Hematopoietic multipotent progenitor cell treated with erythropoietin and hydrocortisone succinate and interleukin-3 and kit ligand, for 17 days (in vitro differentiated cells): ENCODE results near the gene PHKG2.

Experiments
- DNase-seq: peaks from one replicate; pipeline ENCODE4 v3.0.0-alpha.2; 2015; ENCODE audit warnings: low spot score

Gene PHKG2

DNA sequence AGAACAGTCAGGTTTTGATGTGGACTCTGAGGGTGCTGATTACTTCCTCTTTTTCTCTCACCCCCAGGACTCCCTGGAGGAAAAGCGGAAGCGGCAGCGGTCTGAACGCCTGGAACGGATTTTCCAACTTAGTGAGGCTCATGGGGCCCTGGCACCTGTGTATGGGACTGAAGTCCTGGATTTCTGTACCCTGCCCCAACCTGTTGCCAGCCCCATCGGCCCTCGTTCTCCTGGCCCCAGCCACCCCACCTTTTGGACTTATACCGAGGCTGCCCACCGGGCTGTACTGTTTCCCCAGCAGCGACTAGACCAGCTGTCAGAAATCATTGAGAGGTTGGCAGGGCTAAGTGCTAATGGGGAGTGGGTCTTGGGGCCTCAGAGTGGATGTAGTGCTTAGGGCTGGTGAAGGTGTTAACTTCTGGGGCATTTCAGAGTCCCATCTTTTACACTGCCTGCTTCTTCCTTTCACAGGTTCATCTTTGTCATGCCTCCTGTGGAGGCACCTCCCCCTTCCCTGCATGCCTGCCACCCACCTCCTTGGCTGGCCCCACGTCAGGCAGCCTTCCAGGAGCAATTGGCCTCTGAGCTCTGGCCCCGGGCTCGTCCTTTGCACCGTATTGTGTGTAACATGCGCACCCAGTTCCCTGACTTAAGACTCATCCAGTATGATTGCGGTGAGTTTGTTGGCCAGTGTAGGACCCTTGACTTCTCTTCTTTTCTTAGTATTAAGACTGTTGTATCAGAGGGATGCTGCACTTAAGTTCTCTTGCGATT is 19.1 kb upstream of the PHKG2 start:
- no peak for DNase-seq

DNA sequence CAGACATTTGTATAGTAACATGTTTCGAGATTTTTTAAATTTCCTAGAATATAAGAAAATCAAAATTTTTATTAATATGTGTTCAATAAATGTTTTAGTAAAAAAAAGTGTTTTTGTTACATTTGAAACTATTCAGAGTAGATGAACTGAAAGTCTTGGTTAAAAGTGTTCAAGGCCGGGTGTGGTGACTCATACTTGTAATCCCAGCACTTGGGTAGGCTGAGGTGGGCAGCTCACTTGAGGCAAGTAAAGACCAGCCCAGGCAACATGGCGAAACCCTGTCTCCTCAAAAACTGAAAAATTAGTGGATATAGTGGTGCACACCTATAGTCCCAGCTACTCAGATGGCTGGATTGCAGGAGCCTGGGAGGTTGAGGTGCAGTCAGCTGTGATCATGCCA is 16.8 kb upstream of the PHKG2 start:
- no peak for DNase-seq

DNA sequence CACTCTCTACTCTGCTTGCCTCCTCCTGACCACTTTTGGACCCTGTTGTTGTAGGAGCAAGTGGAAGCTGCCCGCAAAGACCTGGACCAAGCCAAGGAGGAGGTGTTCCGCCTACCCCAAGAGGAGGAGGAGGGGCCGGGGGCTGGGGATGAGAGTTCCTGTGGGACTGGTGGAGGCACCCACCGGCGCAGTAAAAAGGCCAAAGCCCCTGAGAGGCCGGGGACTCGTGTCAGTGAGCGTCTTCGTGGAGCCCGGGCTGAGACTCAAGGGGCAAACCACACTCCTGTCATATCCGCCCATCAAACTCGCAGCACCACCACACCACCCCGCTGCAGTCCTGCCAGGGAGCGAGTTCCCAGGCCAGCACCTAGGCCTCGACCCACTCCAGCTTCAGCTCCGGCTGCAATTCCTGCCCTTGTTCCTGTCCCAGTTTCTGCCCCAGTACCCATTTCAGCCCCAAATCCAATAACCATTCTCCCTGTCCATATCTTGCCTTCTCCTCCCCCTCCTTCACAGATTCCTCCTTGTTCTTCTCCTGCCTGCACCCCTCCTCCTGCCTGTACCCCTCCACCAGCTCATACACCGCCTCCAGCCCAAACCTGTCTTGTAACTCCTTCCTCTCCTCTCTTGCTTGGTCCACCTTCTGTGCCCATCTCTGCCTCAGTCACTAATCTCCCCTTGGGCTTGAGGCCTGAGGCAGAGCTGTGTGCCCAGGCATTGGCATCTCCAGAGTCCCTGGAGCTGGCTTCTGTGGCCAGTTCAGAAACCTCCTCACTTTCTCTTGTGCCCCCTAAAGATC is 11.0 kb upstream of the PHKG2 start:
- no peak for DNase-seq

DNA sequence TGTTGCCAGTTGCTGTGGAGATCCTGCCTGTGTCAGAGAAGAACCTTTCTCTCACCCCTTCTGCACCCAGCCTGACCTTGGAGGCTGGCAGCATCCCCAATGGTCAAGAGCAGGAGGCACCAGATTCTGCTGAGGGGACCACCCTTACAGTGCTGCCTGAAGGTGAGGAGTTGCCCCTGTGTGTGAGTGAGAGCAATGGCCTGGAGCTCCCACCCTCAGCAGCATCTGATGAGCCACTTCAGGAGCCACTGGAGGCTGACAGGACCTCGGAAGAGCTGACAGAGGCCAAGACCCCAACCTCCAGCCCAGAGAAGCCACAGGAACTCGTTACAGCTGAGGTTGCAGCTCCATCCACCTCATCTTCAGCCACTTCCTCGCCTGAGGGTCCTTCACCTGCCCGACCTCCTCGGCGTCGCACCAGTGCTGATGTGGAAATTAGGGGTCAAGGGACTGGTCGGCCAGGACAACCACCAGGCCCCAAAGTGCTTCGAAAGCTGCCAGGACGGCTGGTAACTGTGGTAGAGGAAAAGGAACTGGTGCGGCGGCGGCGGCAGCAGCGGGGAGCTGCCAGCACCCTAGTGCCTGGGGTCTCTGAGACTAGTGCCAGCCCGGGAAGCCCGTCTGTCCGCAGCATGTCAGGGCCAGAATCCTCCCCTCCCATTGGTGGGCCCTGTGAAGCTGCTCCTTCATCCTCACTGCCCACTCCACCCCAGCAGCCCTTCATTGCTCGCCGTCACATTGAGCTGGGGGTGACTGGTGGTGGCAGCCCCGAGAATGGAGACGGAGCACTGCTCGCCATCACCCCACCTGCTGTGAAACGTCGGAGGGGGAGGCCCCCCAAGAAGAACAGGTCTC is 10.2 kb upstream of the PHKG2 start:
- no peak for DNase-seq

DNA sequence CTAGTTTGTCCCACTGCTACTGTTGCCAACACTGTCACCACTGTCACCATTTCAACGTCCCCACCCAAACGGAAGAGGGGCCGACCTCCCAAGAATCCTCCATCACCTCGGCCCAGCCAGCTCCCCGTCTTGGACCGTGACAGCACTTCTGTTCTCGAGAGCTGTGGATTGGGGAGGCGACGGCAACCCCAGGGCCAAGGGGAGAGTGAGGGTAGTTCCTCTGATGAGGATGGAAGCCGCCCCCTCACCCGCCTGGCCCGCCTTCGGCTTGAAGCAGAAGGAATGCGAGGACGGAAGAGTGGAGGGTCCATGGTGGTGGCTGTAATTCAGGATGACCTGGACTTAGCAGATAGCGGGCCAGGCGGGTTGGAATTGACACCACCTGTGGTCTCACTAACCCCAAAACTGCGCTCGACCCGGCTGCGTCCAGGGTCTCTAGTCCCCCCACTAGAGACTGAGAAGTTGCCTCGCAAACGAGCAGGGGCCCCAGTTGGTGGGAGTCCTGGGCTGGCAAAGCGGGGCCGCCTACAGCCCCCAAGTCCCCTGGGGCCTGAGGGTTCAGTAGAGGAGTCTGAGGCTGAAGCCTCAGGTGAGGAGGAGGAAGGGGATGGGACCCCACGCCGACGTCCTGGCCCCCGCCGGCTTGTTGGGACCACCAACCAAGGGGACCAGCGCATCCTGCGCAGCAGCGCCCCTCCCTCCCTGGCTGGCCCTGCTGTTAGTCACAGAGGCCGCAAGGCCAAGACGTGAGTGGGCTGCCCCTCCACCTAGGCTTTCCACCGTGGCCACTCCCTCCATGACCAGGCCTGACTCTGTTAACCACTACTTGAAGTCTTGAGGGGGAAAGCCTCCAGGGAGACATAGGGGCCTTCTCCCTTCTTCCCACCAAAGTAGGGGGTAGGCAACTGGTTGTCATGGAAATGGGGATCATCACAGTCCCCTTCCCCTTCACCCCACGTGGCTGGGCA is 9.0 kb upstream of the PHKG2 start:
- DNase-seq: no peak

DNA sequence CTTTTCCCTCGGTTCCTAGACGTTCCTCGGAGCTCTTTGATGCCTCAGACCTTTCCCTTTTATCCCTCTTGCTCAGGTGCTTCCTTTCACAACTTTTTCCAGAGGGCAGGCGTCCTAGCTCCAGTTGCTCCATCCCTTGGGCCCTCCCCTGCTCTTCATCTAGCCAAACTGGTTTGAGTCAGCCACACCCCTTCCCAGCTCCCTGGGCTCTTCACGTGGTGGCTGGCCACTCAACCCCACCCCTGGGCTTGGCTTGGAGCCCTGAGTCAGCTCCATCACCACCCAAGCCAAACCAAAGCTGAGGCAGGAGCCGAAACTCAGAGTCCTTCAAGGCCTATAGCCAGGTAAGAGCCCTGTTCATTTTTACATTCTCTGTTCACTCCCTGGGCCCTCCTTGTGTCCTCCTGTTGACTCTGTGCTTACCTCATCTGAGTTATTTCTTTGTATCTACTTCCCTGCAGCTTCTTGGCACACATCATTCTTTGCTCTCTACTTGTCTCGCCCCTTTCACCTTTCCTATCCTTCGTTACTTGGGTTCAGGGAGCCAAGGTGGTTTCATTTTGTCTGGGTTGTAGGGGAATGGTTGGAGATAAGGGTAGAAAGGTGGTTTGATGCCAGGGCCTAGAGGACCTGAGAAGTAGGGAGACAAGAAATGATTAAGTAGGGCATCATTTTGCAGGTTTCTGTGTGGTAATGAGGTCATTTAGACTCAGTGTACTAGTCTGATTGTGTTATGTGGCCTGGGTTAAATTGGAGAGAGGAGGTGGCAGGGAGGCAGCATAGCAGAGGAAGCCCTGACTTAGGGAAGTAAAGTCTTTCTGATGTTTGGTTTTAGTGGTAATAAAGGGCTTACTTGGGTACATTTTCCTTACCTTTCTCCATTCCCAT is 7.6 kb upstream of the PHKG2 start:
- peak; percentile 86 for DNase-seq

DNA sequence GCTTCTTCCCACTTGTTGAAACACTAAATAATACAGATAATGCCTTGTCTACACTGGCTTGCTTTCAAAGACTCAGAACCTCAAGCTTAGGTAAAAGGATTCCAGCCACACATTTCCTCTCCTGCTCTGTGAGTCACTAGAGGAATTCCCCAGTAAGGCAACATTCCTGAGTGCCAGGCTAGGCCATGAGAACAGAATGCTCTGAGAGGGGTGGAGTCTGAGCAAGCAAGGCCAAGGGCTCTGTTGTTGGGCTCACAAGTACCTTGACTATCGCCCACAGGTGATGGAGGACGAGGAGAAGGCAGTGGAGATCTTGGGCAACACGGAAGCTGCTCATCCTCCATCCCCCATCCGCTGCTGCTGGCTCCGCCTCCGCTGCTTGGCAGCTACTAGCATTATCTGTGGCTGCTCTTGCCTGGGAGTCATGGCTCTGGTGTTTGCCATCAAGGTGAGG is 6.7 kb upstream of the PHKG2 start:
- DNase-seq: no peak

DNA sequence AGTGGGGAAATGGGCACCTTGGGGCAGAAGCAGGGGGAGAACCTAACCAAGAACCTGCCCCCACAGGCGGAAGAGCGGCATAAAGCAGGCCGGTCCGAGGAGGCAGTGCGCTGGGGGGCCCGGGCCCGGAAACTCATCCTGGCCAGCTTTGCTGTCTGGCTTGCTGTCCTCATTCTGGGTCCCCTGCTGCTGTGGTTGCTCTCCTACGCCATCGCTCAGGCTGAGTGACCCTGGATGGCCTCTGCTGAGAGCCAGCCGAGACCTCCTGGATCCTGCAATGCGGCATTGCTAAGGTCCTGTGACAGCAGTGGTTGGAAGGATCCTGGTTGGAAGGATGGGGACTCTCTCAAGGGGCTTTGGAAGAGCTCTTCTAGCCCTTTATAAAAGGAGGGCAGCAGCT is 4.5 kb upstream of the PHKG2 start:
- DNase-seq: no peak

DNA sequence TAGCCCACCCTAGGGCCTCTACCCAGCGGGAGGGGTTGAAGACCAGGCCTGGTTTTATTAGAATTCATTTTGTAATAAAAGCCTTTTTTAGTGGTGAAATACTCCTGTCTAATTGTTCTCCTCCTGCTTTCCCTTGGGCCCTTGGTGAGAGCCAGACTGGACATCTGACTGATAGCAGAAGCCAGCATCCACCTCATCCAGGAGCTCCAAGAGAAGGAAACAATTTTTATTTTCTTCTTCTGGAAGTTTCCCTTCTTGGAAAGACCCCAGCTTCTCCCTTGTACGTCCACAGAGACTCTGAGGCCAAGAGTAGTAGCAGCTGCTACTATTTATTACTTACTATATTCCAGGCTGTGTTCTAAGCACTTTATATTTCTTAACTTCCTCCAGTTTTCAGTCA is 4.0 kb upstream of the PHKG2 start:
- no peak for DNase-seq

DNA sequence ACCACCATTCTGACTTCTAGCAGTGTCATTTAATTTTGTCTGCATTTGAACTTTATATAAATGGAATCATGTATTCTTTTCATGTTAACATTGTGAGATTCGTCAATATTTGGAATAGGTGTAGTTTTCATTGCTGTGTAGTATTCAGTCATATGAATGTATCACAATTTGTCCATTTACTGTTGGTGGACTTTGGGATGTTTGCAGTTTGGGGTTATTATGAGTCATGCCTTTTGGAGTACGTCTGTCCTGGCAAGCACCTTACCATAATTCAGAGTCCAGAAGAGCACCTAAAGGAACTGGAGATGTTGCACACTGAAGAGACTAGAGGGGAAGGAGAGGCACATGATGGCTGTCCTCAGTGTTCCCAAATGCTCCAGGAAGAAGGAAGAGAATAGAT is 3.1 kb upstream of the PHKG2 start:
- DNase-seq: no peak

DNA sequence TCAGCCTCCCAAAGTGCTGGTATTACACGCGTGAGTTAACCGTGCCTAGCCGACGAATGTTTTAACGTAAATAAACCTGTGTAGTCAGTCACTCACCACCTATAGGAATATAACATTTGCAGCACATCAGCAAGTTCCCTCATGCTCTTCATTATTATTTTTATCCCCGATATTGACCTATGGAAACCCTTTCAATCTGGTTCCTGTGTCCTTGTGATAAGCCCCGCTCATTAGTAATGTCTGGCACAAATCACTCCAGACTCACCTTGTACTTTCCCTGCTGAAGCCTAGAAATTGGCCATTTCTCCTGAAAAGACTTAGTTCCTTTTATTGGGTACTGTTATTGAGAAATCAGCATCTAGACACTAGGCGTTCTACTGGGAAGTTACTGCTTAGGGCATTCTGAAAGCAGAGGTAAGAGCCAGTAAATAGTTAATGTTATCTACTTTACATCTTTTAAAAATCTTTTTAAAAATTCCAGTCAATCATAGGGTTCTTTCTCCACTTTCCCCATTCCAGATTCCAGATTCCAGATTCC is 1.5 kb upstream of the PHKG2 start:
- no peak for DNase-seq

DNA sequence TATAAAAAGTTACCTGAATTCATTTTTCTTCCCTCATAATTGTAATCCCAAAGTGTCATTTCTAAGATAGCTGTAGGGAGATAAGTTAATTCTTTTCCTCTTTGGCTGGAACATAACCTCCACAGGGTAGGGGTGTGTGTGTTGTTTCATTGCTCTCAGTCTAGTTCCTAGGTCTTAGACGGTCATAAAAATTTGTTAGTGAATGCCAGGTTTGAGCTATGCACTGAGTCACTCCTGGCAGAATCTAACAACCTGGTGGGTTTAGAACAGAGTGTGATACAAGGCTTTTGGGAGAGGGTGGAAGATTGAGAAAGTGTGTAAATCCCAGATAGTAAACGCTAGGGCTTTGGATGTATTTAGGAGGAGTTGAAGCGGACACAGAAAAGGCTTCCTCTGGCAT is 894 bp upstream of the PHKG2 start:
- DNase-seq: no peak

DNA sequence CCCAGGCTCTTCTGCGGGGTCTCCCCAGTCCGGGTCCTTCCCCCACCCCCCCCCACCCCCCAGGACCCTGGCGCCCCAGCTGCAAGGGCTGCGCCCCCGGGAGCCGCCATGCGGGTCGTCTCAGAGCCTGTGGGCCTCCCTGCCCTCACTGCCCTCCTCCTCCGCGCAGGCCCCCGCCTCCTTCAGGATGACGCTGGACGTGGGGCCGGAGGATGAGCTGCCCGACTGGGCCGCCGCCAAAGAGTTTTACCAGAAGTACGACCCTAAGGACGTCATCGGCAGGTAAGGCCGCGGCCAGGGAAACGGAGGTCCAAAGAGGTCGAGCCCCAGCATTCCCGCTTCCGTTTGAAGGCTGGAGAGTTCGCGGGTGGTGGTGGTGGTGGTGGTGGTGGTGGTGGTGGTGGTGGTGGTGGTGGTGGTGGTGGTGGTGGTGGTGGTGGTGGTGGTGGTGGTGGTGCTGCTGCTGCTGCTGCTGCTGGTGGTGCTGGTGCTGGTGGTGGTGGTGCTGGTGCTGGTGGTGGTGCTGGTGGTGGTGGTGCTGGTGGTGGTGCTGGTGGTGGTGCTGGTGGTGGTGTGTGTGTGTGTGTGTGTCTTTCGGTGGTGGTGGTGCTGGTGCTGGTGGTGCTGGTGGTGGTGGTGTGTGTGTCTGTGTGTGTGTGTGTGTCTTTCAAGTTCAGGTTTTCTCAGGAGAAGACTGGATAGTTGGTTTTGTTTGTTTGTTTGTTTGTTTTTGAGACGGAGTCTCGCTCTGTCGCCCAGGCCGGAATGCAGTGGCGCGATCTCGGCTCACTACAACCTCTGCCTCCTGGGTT is 615 bp downstream of the PHKG2 start:
- DNase-seq: peak; percentile 24

DNA sequence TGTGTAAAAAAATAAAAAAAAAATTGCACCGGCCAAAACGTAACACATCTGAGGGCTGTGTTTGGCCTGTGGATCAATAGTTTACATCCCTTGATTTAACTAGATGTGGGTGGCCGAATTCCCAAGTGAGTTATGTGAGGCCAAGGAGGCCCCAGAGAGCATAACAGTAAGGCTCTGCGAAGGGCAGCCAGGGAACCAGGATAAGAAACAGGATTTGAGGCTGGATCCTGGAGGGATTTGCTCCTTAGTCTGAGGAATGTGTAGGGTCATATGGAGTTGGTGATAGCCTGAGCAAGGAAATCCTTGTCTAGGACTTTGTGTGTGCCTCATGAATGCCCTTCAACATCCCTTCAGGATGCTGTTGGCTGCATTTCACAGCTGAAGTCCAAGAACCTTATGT is 2.0 kb downstream of the PHKG2 start:
- DNase-seq: no peak

DNA sequence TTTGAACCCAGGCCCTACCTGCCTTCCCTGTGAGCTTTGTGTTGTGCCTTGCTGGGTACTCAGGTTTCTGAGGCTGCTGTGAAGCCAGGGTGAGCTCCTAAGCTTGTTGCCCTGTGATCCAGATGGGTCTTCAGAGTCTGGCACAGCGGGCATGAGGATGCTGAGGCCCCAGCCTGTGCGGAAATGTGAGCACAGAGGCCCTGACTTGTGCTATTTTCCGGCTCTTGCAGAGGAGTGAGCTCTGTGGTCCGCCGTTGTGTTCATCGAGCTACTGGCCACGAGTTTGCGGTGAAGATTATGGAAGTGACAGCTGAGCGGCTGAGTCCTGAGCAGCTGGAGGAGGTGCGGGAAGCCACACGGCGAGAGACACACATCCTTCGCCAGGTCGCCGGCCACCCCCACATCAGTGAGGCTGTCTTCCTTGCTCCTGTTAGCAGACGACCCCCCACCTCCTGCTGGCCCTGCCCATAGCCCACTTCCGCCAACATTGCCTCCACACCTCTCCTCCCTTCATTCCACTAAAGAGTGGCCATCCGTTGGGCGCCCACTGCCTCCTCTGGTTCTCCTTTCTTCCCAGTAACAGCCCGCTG is 2.7 kb downstream of the PHKG2 start:
- no peak for DNase-seq

DNA sequence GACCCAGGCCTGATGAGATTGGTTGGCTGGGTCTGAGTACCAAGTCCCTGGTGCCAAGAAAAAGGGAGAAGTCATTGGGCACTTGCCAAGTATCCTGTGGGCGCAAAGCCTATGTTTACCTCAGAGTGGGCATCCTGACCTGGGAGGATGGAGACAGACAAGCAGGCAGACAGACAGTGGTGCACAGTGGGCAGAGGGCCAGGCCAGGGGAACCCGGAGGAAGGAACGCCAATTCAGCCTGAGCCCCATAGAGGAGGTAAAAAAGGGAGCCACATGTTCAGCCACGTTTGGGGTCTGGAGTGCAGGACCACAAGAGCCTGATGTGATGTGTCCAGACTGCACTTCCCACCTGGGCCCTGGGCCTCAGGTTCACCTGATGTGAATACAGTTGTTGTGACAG is 5.4 kb downstream of the PHKG2 start:
- no peak for DNase-seq

DNA sequence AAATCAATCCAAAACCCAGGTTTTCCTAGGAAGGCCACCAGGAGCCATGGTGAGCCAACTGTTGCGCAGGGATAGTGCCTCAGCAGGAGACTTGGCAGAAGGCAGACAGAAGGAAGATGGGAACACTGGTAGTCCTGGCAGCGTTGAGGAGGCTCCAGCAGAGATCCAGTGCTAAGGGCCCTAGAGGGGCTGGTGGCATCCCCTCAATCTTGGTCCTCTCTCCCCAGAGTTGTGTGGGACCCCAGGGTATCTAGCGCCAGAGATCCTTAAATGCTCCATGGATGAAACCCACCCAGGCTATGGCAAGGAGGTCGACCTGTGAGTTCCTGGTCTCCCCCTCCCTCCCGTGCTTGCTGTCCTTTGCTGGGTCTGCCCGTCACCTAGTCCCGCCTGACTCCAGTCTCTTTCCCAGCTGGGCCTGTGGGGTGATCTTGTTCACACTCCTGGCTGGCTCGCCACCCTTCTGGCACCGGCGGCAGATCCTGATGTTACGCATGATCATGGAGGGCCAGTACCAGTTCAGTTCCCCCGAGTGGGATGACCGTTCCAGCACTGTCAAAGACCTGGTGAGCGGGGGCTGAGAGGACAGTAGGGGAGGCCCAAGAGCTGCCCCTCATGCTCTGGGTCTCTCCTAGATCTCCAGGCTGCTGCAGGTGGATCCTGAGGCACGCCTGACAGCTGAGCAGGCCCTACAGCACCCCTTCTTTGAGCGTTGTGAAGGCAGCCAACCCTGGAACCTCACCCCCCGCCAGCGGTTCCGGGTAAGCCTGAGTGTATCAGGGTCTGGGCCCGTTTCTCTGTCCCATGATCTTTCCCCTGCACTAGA is 7.9 kb downstream of the PHKG2 start:
- no peak for DNase-seq

DNA sequence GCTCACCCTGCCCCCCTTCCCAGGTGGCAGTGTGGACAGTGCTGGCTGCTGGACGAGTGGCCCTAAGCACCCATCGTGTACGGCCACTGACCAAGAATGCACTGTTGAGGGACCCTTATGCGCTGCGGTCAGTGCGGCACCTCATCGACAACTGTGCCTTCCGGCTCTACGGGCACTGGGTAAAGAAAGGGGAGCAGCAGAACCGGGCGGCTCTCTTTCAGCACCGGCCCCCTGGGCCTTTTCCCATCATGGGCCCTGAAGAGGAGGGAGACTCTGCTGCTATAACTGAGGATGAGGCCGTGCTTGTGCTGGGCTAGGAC is 8.5 kb downstream of the PHKG2 start:
- no peak for DNase-seq
